H1 (cell line): ENCODE results near the gene RAP2A. TPM values are rescaled to one million over a fixed set of nuclear protein-coding genes. Genes with fewer than 3 reads are reported as not detected.

Source experiments
- CTCF ChIA-PET: fragments of 300-600 bp; sonication (Branson Sonifier 250); formaldehyde crosslinking; loops from one replicate; lab custom pipeline; 2021; ENCODE audit not compliant: partially characterized antibody; lab: Charles Lee
- POLR2A ChIA-PET: fragments of 300-600 bp; sonication (Branson Sonifier 250); formaldehyde crosslinking; loops from one replicate; lab custom pipeline; 2021; ENCODE audit warnings: inconsistent platforms; ENCODE audit not compliant: partially characterized antibody; lab: Charles Lee
- DNase-seq, 2 experiments: peaks; one replicate each; pipeline versions ENCODE4 v3.0.0 to v3.0.0-alpha.2; 2010 to 2022; ENCODE audit warnings: low spot score in 2 of 2, low read depth in 1 of 2, mixed read lengths in 1 of 2
- FAIRE-seq: peaks from 2 replicates; lab custom pipeline; 2011; peaks lifted over from hg19 to GRCh38; lab: Jason Lieb, UNC
- H2AFZ ChIP-seq: 2 replicates; pipeline ENCODE4 v1.8.1; 2012; ENCODE audit warnings: low read length, inconsistent platforms
- H2AK5ac ChIP-seq: 2 replicates; pipeline ENCODE4 v1.6.1; 2013; ENCODE audit warnings: low read depth, low read length
- H2BK120ac ChIP-seq: replicated peaks from 2 replicates; pipeline ENCODE3; 2013; ENCODE audit warnings: low read depth, low read length, inconsistent platforms
- H2BK12ac ChIP-seq: 2 replicates; pipeline ENCODE4 v1.6.1; 2013; ENCODE audit warnings: low read depth, low read length
- H2BK15ac ChIP-seq: 2 replicates; pipeline ENCODE4 v1.6.1; 2013; ENCODE audit warnings: low read length
- H2BK20ac ChIP-seq: 2 replicates; pipeline ENCODE4 v1.6.1; 2013; ENCODE audit warnings: low read length
- H2BK5ac ChIP-seq: 2 replicates; pipeline ENCODE4 v1.6.1; 2013; ENCODE audit warnings: low read depth, low read length
- H3K14ac ChIP-seq: 2 replicates; pipeline ENCODE4 v1.6.1; 2013; ENCODE audit warnings: inconsistent platforms; ENCODE audit not compliant: insufficient read length
- H3K18ac ChIP-seq: 2 replicates; pipeline ENCODE4 v1.6.1; 2013; ENCODE audit warnings: low read length; ENCODE audit errors: extremely low read depth
- H3K23ac ChIP-seq: 2 replicates; pipeline ENCODE4 v1.6.1; 2013; ENCODE audit warnings: inconsistent platforms; ENCODE audit not compliant: insufficient read length
- H3K23me2 ChIP-seq: 2 replicates; pipeline ENCODE4 v1.6.1; 2013; ENCODE audit warnings: low read depth, low read length
- H3K27ac ChIP-seq: 2 replicates; pipeline ENCODE4 v1.6.1; 2011; ENCODE audit warnings: low read depth, low read length, inconsistent platforms
- H3K27me3 ChIP-seq, 4 experiments: replicated peaks in 1 of 4; 1 replicate in 1 of 4; 2 replicates in 3 of 4; pipeline versions ENCODE4 v1.6.1 to v1.8.1; 2011 to 2013; ENCODE audit warnings: low read length in 3 of 4, mild to moderate bottlenecking in 3 of 4, inconsistent platforms in 2 of 4, mixed read lengths in 2 of 4, moderate library complexity in 1 of 4; ENCODE audit not compliant: control insufficient read depth in 3 of 4, insufficient read depth in 3 of 4; ENCODE audit errors: extremely low read depth in 1 of 4
- H3K36me3 ChIP-seq, 4 experiments: 2 replicates each; pipeline versions ENCODE4 v1.6.1 to v1.8.1; 2011 to 2013; ENCODE audit warnings: mild to moderate bottlenecking in 4 of 4, low read length in 3 of 4, moderate library complexity in 2 of 4, control low read depth in 1 of 4, inconsistent platforms in 1 of 4; ENCODE audit not compliant: insufficient read depth in 4 of 4, control insufficient read depth in 2 of 4
- H3K4ac ChIP-seq: replicated peaks from 2 replicates; pipeline ENCODE3; 2013; ENCODE audit warnings: low read length, low read depth, mixed read lengths, inconsistent platforms; ENCODE audit not compliant: insufficient read length
- H3K4me1 ChIP-seq, 4 experiments: replicated peaks in 1 of 4; 1 replicate in 1 of 4; 2 replicates in 3 of 4; pipeline versions ENCODE4 v1.6.1 to v1.8.1; 2011 to 2013; ENCODE audit warnings: low read length in 3 of 4, inconsistent platforms in 2 of 4, mixed read lengths in 1 of 4; ENCODE audit not compliant: insufficient read depth in 4 of 4, control insufficient read depth in 3 of 4
- H3K4me2 ChIP-seq, 2 experiments: 2 replicates each; pipeline versions ENCODE4 v1.6.1 to v1.8.1; 2011 to 2013; ENCODE audit warnings: low read depth in 2 of 2, low read length in 2 of 2, control low read depth in 1 of 2, inconsistent platforms in 1 of 2, mild to moderate bottlenecking in 1 of 2; ENCODE audit not compliant: insufficient read depth in 1 of 2
- H3K4me3 ChIP-seq, 4 experiments: fragments of 200-600, 300-600 bp in 1 of 4; sonication (generic), shearing (Covaris generic), sonication (Bioruptor Twin) in 1 of 4; 2 replicates each; pipeline versions ENCODE4 v1.5.1 to v1.8.1; 2011 to 2016; ENCODE audit warnings: low read length in 4 of 4, low read depth in 3 of 4, control low read depth in 2 of 4, inconsistent platforms in 2 of 4, mild to moderate bottlenecking in 2 of 4, mixed read lengths in 1 of 4, moderate library complexity in 1 of 4; ENCODE audit not compliant: insufficient read depth in 2 of 4; ENCODE audit errors: extremely low read depth in 1 of 4
- H3K56ac ChIP-seq: replicated peaks from 2 replicates; pipeline ENCODE3; 2013; ENCODE audit warnings: low read depth, mild to moderate bottlenecking, mixed read lengths, low read length, inconsistent platforms; ENCODE audit not compliant: insufficient read length
- H3K79me1 ChIP-seq: 2 replicates; pipeline ENCODE4 v1.6.1; 2013; ENCODE audit warnings: low read depth, low read length, control low read depth
- H3K79me2 ChIP-seq, 2 experiments: 2 replicates each; pipeline versions ENCODE4 v1.6.1 to v1.8.1; 2012 to 2013; ENCODE audit warnings: low read length in 2 of 2, mild to moderate bottlenecking in 2 of 2, inconsistent platforms in 1 of 2; ENCODE audit not compliant: insufficient read depth in 2 of 2, control insufficient read depth in 1 of 2
- H3K9ac ChIP-seq, 4 experiments: replicated peaks in 1 of 4; 1 replicate in 1 of 4; 2 replicates in 3 of 4; pipeline versions ENCODE4 v1.6.1 to v1.8.1; 2011 to 2013; ENCODE audit warnings: low read depth in 3 of 4, low read length in 3 of 4, control low read depth in 2 of 4, mild to moderate bottlenecking in 2 of 4, moderate library complexity in 2 of 4, inconsistent platforms in 1 of 4; ENCODE audit errors: extremely low read depth in 1 of 4
- H3K9me3 ChIP-seq, 2 experiments: 2 replicates each; pipeline versions ENCODE4 v1.6.1 to v1.8.1; 2012 to 2013; ENCODE audit warnings: mild to moderate bottlenecking in 2 of 2, moderate library complexity in 2 of 2, control low read depth in 1 of 2, inconsistent platforms in 1 of 2, low read depth in 1 of 2, low read length in 1 of 2, mixed read lengths in 1 of 2; ENCODE audit not compliant: insufficient read depth in 2 of 2
- H4K20me1 ChIP-seq, 2 experiments: replicated peaks in 1 of 2; 2 replicates each; pipeline versions ENCODE3 to v1.8.1; 2011 to 2013; ENCODE audit warnings: inconsistent platforms in 2 of 2, low read length in 2 of 2, mild to moderate bottlenecking in 1 of 2; ENCODE audit not compliant: insufficient read depth in 2 of 2, control insufficient read depth in 1 of 2
- H4K5ac ChIP-seq: 2 replicates; pipeline ENCODE4 v1.6.1; 2013; ENCODE audit warnings: low read length, low read depth, mixed read lengths, inconsistent platforms; ENCODE audit not compliant: insufficient read length
- H4K8ac ChIP-seq: 2 replicates; pipeline ENCODE4 v1.8.0; 2013; ENCODE audit warnings: mild to moderate bottlenecking, moderate library complexity, low read length, inconsistent platforms; ENCODE audit not compliant: insufficient read depth; ENCODE audit errors: extremely low read depth
- H4K91ac ChIP-seq: replicated peaks from 2 replicates; pipeline ENCODE3; 2013; ENCODE audit warnings: low read length, mixed read lengths, inconsistent platforms; ENCODE audit not compliant: insufficient read length
- EGR1 ChIP-seq: IDR thresholded peaks from 2 replicates; pipeline ENCODE4 v1.6.1; 2011; ENCODE audit warnings: low read depth, low read length, borderline replicate concordance
- EP300 ChIP-seq, 2 experiments: IDR thresholded peaks; 1 replicate in 1 of 2; 2 replicates in 1 of 2; pipeline ENCODE4 v1.6.1; 2011 to 2012; ENCODE audit warnings: low read depth in 2 of 2, low read length in 2 of 2, mild to moderate bottlenecking in 2 of 2, borderline replicate concordance in 1 of 2, inconsistent platforms in 1 of 2, moderate library complexity in 1 of 2
- TCF12 ChIP-seq: IDR thresholded peaks from 2 replicates; pipeline ENCODE4 v1.6.1; 2011; ENCODE audit warnings: low read depth, mild to moderate bottlenecking, low read length
- YY1 ChIP-seq: IDR thresholded peaks from 2 replicates; pipeline ENCODE4 v1.6.1; 2011; ENCODE audit warnings: low read depth, mild to moderate bottlenecking, low read length
- WGBS, 2 experiments: shearing (Covaris generic) in 1 of 2; methylation state at CpG; one replicate each; pipeline versions ENCODE4 v1.1.6 to v1.1.7; 2013 to 2015; ENCODE audit warnings: low lambda C conversion rate in 2 of 2, mixed read lengths in 2 of 2, inconsistent platforms in 1 of 2, low coverage in 1 of 2, missing lambda C conversion rate in 1 of 2; ENCODE audit not compliant: insufficient replicate concordance in 2 of 2, insufficient coverage in 1 of 2, insufficient read length in 1 of 2; ENCODE audit errors: extremely low coverage in 1 of 2, missing lambda C conversion rate in 1 of 2; 5-methylcytosine and 5-hydroxymethylcytosine counted together
- polyA plus RNA-seq, 7 experiments: library from polyadenylated mRNA; depleted of rRNA in 3 of 7; stranded (reverse) in 5 of 7; unstranded in 2 of 7; fragments of >200 nt in 5 of 7; fragments of 200-250 nt in 2 of 7; gene quantifications; 1 replicate in 5 of 7; 2 replicates in 1 of 7; 4 replicates in 1 of 7; pipeline versions ENCODE4 v1.2.1 to v1.2.3, GENCODE V29; 2011 to 2013; ENCODE audit warnings: missing spikeins in 2 of 7, mixed read lengths in 2 of 7
- total RNA-seq: library from RNA; stranded (reverse); fragmentation: NEBNext Ultra II Directional; extraction: Animal tissue kit (Norgen Biotek cat#: 25700); gene quantifications from 2 replicates; pipeline ENCODE4 v1.2.1, GENCODE V29; 2021

The RAP2A gene
- total and polyA plus RNA-seq, 2 of the 8 experiments (the other 6 are each of a cell fraction or from before 2014, with no cell fraction given): 8.4 to 43.4 TPM

DNA sequence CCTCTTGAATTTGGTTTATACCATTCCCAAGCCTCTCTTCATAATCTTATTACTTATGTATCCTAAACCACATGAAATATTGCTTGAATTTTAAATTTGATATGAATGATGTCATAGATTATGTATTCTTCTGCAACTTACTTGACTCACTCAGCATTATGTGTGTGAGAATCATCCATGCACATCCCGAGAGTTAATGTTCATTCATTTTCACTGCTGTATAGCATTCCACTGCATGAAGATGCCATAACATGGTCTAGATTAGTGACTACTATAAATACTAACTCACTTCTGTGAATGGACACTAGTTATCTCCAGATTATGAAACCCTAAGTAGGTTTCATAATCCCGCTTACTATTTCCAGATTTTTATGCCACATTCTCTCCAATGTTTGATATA lies 25.0 kb upstream of the RAP2A start:
- Histone ChIP-seq H3K79me2 (no peaks in the 10 kb centered on the region), H3K18ac (no peak overlapping the region), H3K14ac (no peak overlapping the region), H4K91ac (no peak overlapping the region), H2AFZ (no peak overlapping the region), H3K23ac (no peak overlapping the region), H4K20me1 (no peaks in the 10 kb centered on the region), H3K36me3 (no peaks in the 10 kb centered on the region), H3K4me2 (no peak overlapping the region), H4K5ac (no peak overlapping the region), H2BK5ac (no peak overlapping the region), H2AK5ac (no peak overlapping the region), H3K4me3 (no peak overlapping the region), H3K9me3 (no peaks in the 10 kb centered on the region), H3K79me1 (no peaks in the 10 kb centered on the region), H4K8ac (no peak overlapping the region), H2BK12ac (no peak overlapping the region), H2BK15ac (no peak overlapping the region), H3K4me1 (no peaks in the 10 kb centered on the region), H2BK20ac (no peak overlapping the region), H3K4ac (no peak overlapping the region), H3K9ac (no peak overlapping the region), H3K27ac (no peak overlapping the region), H3K56ac (no peak overlapping the region), H3K23me2 (no peaks in the 10 kb centered on the region), H2BK120ac (no peak overlapping the region), H3K27me3 (no peaks in the 10 kb centered on the region)
- TF ChIP-seq EP300 (IDR thresholded peaks at IDR 0.05; ENCODE audit: borderline replicate concordance in 1 of 2, low read depth in 2 of 2, low read length in 2 of 2): no peak
- no peak for TF ChIP-seq TCF12
- TF ChIP-seq YY1: no peak
- TF ChIP-seq EGR1: no peak
- ChIA-PET CTCF (interaction anchor here (1.0 kb wide), 1 partner anchor 166 kb away, joined by 3 read pairs; no protein-coding TSS in a partner anchor), POLR2A (no interaction called here)
- WGBS, 2 experiments: 92% methylated on average over 2 of the region's 2 CpGs; no CpG with 5 or more reads in 1 of the 2 experiments
- DNase-seq (no peak), FAIRE-seq (no peak)
